ENCODE measurements around the gene CYB561D1.

CYB561D1 gene

DNA sequence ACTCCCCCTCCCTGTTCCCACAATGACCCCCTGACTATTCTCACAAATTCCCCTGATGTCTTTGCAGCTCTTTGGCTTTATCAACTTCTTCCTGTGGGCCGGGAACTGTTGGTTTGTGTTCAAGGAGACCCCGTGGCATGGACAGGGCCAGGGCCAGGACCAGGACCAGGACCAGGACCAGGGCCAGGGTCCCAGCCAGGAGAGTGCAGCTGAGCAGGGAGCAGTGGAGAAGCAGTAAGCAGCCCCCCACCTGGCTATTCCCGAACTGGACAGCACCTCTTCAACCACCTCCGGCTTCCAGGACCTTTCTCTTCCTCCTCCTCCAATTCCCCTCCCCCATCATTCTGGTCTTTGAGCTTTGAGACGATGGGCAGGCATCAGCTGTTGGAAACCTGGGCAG is 14.6 kb upstream of the CYB561D1 start:
- no peak for DNase-seq

DNA sequence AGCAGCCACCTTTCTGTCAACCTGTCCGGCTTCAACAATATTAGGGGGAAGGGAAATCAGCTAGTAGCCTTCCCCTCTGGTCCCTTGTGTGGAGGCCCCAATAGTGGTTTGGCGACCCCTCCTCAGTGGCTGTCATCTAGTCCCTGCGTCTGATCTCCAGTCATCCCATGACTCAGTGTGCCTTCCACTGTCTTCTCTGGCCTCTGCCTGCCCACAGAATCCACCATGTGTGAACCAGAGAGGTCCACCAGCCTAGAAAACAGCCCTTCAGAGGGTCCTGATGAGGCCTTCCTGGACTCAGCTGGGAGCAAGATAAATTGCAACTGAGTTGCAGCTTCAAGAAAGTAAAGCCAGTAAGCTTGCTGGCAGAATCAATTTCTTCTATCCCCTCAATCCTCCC is 14.0 kb upstream of the CYB561D1 start:
- DNase-seq, result no peak

DNA sequence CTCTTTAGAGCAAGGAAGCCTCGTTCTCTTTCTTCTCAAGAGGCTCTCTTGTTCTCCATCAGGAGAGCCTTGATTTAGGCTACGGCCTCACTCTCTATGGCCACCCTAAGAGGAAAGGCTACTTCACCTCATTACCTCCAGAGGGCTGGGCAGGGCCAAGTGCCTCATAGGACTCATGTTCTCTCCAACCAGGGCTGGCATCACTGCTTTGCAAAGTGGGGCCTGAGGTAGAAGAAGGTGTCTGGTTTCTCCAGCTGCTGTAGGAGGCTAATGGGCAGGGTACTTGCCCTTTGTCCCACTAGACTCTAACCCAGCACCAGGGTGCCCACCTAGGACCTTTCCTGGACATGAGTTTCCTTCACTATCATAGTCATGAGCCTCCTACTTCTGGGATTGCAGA is 12.2 kb upstream of the CYB561D1 start:
- no peak for DNase-seq

GRCh38 chr1:109482242-109482641 is 11.7 kb upstream of the CYB561D1 start:
- DNase-seq, result no peak

DNA sequence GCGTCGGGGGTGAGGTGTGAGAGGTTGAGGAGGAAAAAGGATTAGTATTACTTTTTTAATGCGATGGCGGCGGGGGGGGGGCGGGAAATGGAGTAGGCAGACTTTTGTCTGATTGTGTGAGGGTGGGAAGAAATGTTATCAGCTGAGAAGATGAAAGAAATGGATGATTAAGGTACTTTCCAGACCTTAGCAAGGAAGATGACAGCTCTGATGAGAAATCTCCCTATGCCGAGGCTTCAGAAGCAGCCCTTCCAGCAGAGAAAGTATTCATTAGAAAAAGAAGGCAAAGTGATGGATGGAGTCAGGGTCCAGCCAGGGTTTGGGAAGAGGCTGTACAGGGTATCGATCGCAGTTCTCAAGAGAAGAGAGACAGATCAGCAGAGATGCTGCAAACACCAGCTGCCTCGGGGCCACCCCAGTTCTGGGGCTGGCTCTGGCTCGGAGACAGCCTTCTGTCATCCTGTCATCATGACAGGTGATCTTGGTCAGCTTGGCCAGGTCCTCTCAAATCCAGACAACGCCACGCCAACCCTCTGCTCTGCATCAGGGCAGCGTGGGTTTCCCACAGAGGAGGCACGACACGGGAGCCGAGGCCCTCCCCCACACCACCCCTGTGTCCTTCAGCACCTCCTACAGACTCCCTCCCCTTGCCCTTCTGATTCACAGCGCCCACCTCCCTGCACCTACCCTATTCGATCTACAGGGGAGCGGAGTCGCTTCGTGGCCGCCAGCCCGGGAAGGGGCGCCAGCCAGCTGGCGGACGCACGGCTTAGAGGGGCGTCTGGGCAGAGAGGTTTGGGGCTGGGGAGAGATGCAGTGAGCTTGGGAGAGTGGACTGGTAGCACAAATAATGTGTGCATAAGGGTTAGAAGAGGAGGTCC is 10.9 kb upstream of the CYB561D1 start:
- peak; percentile 85 for DNase-seq

- DNase-seq, result peak; percentile 96
Observed at GRCh38 chr1:109483672-109484518, 10.0 kb upstream of the CYB561D1 start, which contains the start of gene ATXN7L2. Gene ATXN7L2, plus strand, starts transcription at chr1:109483905. Its CDS starts 49 bp downstream, at chr1:109483954.

DNA sequence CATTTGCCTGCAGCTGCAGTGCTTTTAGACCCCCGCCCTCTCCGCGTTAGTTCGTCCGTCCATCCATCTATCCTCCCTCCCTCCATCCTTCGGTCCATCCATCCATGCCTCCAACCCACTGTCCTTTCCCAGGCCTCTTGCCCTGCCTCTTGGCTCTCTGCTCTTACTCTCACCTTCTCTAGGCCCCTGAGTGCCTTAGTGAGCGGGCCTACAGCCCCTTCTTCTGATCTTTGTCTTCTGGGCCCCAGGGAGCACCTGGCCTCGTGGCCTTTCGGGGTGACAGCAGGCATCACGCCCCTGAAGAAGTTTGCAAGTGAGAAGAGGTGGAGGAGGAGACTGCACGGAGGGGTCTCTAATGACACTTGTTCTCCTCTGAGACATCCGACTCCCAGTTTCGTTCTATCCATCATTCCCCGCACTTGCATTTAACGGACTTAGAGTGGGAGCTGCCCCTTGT is 9.3 kb upstream of the CYB561D1 start:
- DNase-seq, result no peak

GRCh38 chr1:109485001-109485400 is 8.9 kb upstream of the CYB561D1 start:
- no peak for DNase-seq

- no peak for DNase-seq
Observed at GRCh38 chr1:109487261-109487660, 6.6 kb upstream of the CYB561D1 start.

DNA sequence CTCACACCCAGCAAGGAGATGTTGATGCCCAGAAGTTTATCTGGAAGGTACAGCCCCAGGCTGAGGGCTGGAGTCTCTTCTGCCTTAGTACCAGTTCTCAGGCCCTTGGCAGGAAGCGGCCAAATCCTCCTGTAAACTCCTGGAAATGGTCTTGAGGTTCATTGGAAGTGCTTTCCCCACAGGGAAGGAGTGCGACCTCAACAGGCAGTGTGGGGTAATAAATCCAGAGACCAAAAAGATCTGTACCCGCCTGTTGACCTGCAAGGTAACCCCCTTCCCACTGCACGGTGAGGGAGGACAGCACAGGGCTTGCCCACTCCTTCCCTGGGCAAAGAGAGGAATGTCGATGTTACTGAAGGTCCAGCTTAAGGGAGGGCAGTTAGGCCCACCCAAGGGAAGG is 5.7 kb upstream of the CYB561D1 start:
- no peak for DNase-seq

- DNase-seq, result no peak
Observed at GRCh38 chr1:109488696-109489095, 5.2 kb upstream of the CYB561D1 start.

- DNase-seq, result no peak
Observed at GRCh38 chr1:109490029-109490933, 3.6 kb upstream of the CYB561D1 start.

GRCh38 chr1:109490934-109491302 is 3.0 kb upstream of the CYB561D1 start:
- no peak for DNase-seq

GRCh38 chr1:109491372-109491771 is 2.5 kb upstream of the CYB561D1 start:
- DNase-seq, result no peak

DNA sequence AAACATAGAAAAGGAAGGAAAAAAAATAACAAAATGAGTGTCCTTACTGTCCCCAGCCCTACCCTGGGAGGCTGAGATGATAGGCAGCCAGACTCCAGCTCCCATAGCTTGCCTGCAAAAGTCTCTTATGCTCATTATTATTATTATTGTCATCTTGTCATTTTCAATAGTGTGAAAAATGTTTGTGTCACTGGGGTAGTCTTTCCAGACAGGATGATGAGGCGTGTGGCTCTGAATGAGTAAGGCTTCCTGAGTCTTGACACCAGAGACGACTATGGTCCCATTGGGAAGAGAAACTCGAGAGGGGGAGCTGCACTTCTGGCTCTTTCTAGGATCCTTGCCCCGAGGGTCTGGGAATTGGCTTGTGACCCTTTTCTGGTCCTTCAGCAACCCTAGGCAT is 1.1 kb upstream of the CYB561D1 start:
- no peak for DNase-seq

DNA sequence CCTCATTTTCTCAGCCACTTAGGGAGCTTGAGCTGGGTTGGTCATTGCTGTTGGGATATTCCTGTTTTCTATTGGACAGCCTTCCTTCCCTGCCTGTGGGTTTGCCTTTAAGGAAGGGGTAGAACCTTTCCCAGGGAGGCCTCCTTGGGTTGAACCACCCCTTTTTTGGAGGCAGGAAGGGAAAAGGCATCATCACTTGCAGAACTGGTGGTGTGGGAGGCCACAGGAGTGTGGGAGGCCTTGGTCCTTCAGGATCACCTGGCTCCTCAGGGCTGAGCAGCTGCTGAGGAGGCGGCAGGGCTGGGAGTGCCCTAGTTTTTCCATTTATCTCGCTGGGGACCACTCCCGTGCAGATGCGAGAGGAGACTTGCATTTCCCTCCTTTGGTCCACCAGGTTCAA is 667 bp upstream of the CYB561D1 start:
- no peak for DNase-seq

GRCh38 chr1:109495738-109496137 is 1.8 kb downstream of the CYB561D1 start:
- no peak for DNase-seq

DNA sequence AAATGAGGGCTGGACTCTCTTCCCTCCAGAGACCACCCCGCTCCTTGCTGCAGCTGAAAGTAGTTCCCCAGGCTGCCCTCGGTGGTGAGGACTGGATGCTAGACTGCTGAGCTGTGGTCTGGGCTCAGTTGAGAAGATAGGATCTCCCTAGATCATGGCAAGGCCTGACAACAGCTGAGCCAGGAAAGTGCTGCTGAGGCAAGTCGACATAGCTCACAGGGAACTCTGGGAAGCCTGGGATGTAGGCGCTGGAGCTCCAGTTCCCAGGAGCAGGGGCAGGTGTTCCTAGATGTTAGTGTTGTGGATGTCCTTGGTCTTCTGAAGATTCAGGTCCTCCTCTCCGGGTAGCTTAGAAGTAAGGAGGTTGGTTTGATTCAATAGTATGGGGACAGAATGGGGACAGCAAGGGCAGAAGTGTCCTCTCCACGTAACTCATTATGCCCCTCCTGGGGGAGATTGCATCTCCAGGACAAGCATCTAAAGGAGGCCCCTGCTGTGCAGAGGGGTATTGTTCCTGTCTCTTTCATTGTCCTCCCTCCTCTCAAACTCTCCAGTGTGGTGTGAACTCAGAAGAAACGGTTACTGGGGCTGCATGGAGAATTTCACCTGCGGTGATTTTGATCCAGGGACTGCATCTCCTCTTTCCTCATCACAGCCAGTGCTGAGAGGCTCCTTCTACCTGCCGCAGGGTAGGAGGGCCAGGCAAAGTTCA is 3.7 kb downstream of the CYB561D1 start:
- no peak for DNase-seq

DNA sequence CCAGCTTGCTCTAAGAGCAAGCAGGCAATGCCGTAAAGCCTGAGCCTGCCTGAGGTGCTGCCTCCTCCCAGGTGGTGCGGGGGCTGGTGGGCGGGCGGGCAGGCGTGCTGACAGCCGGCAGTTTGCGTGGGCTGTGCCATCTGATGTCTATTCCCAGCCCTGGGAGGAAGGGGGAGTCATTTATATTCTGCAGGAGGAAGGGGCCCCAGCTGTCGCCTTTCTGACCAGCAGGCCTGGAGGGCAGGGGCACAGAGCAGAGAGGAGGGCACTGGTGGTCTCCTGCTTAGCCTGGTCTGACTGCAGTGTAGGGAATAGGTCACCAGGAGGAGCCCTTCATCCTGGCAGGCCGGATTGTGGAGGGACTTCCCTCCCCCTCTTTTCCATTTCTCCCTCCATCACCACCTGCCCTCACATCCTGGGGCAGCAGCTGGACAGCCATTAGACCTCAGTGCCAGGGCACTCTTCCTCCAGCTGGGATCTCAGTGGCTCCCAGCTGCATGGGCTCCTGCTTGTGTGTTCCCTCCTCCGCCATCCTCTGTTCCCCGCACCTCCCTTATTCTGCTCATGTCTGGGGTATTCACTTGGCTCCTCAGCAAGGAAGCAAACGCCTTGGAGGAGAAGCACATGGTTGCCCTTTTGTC is 4.4 kb downstream of the CYB561D1 start:
- DNase-seq, result peak; percentile 71

- no peak for DNase-seq
Observed at GRCh38 chr1:109499081-109499480, 5.2 kb downstream of the CYB561D1 start.
